ENCODE measurements around the gene PAPPA2.

The PAPPA2 gene

GRCh38 chr1:176701151-176701866 lies 238.3 kb downstream of the PAPPA2 start:
- no peak overlapping the region for H3K4me3 ChIP-seq (ENCODE audit: low read length)
- peak; percentile 8 for DNase-seq (ENCODE audit: low read depth)
- no peak for TF ChIP-seq CTCF (conservative IDR thresholded peaks at IDR 0.05; ENCODE audit: low read depth, low read length)

- no peak for TF ChIP-seq CTCF (conservative IDR thresholded peaks at IDR 0.05; ENCODE audit: low read depth, low read length)
- H3K4me3 ChIP-seq (ENCODE audit: low read length), result no peak overlapping the region
- DNase-seq (ENCODE audit: low read depth), result no peak
These were observed 239.9 kb downstream of the PAPPA2 start for GRCh38 chr1:176702901-176703300.

- TF ChIP-seq CTCF (conservative IDR thresholded peaks at IDR 0.05; ENCODE audit: low read depth, low read length), result no peak
- DNase-seq (ENCODE audit: low read depth), result no peak
- H3K4me3 ChIP-seq (ENCODE audit: low read length), result no peak overlapping the region
These were observed 242.6 kb downstream of the PAPPA2 start for GRCh38 chr1:176705585-176705984.

- no peak for TF ChIP-seq CTCF (conservative IDR thresholded peaks at IDR 0.05; ENCODE audit: low read depth, low read length)
- DNase-seq (ENCODE audit: low read depth), result no peak
- no peak overlapping the region for H3K4me3 ChIP-seq (ENCODE audit: low read length)
These were observed 254.2 kb downstream of the PAPPA2 start for GRCh38 chr1:176717066-176717750.

- no peak for TF ChIP-seq CTCF (conservative IDR thresholded peaks at IDR 0.05; ENCODE audit: low read depth, low read length)
- no peak for DNase-seq (ENCODE audit: low read depth)
- no peak overlapping the region for H3K4me3 ChIP-seq (ENCODE audit: low read length)
These were observed 256.5 kb downstream of the PAPPA2 start for GRCh38 chr1:176719447-176719846.

GRCh38 chr1:176720838-176721237 lies 257.9 kb downstream of the PAPPA2 start:
- TF ChIP-seq CTCF (conservative IDR thresholded peaks at IDR 0.05; ENCODE audit: low read depth, low read length), result no peak

GRCh38 chr1:176733661-176734060 lies 270.7 kb downstream of the PAPPA2 start:
- H3K4me3 ChIP-seq (ENCODE audit: low read length), result no peak overlapping the region
- no peak for TF ChIP-seq CTCF (conservative IDR thresholded peaks at IDR 0.05; ENCODE audit: low read depth, low read length)

More at GRCh38 chr1:176720838-176721237, 257.9 kb downstream of the PAPPA2 start:
- DNase-seq (ENCODE audit: low read depth), result no peak
- H3K4me3 ChIP-seq (ENCODE audit: low read length), result no peak overlapping the region

More at GRCh38 chr1:176733661-176734060, 270.7 kb downstream of the PAPPA2 start:
- no peak for DNase-seq (ENCODE audit: low read depth)

All from retinal pigment epithelial cell (primary cell).